Psoas muscle (tissue), 8 donors: Measurements from ENCODE around the gene PACSIN3. TPM values are rescaled to one million over a fixed set of nuclear protein-coding genes. Genes with fewer than 3 reads are reported as not detected.
A peak's percentile ranks its signal among the peaks of the same experiment; 100 is the strongest.

Experiments
- ATAC-seq, 4 donors: fragments of 200-7000 bp; cut with Tn5 transposase; one replicate each; pipeline ENCODE4 v1.9.1; 2020; ENCODE audit warnings: moderate library complexity in 3 of 4, mild to moderate bottlenecking in 2 of 4
- DNase-seq, 2 donors: peaks; one replicate each; pipeline ENCODE4 v3.0.0-alpha.2; 2020
- H3K27ac ChIP-seq: fragments of 200-600 bp; one replicate; pipeline ENCODE4 v1.8.0; 2022
- H3K27me3 ChIP-seq, 3 donors: fragments of 200-600 bp in 1 of 3; one replicate each; pipeline versions ENCODE4 v1.6.1 to v1.8.0; 2013 to 2022; ENCODE audit warnings: low read length in 2 of 3, mild to moderate bottlenecking in 2 of 3, moderate library complexity in 1 of 3; ENCODE audit not compliant: insufficient read depth in 3 of 3
- H3K36me3 ChIP-seq, 2 donors: fragments of 200-600 bp in 1 of 2; one replicate each; pipeline versions ENCODE4 v1.6.1 to v1.8.0; 2013 to 2022; ENCODE audit warnings: low read depth in 1 of 2, mild to moderate bottlenecking in 1 of 2, moderate library complexity in 1 of 2; ENCODE audit not compliant: insufficient read depth in 1 of 2
- H3K4me1 ChIP-seq: fragments of 200-600 bp; one replicate; pipeline ENCODE4 v1.8.0; 2022
- H3K4me3 ChIP-seq: fragments of 200-600 bp; one replicate; pipeline ENCODE4 v1.8.0; 2022; ENCODE audit warnings: mild to moderate bottlenecking
- H3K9me3 ChIP-seq: fragments of 200-600 bp; one replicate; pipeline ENCODE4 v1.8.0; 2022
- WGBS, 3 donors: extraction: QIAGEN DNeasy Blood & Tissue Kit; methylation state at CpG; one replicate each; pipeline versions ENCODE4 v1.1.6 to v1.1.7; 2013; 5-methylcytosine and 5-hydroxymethylcytosine counted together
- intact Hi-C, 2 donors: fragments of 100-400 bp; cut with DNase I; formaldehyde crosslinking; loops; one replicate each; pipeline versions ENCODE4 v1.11.0 to v1.14.2; 2022
- long read RNA-seq, 2 donors: library from polyadenylated mRNA; unstranded; transcript quantifications; one replicate each; pipeline ENCODE4 v2.0.0, GENCODE V29; 2021
- polyA plus RNA-seq, 3 donors: library from polyadenylated mRNA; stranded (reverse); fragments of 200-250 nt; gene quantifications; one replicate each; pipeline ENCODE4 v1.2.3, GENCODE V29; 2013
- total RNA-seq, 4 donors: library from RNA; stranded (reverse); fragmentation: NEBNext Ultra II Directional in 2 of 4; extraction: Animal tissue kit (Norgen Biotek cat#: 25700) in 2 of 4; gene quantifications; one replicate each; pipeline versions ENCODE4 v1.2.1 to v1.2.4, GENCODE V29; 2021 to 2023
- TF ChIP-seq, protein P1 (sequence below): fragments of 200-600 bp; IDR thresholded peaks from one replicate; pipeline ENCODE4 v1.8.0; 2022; ENCODE audit warnings: antibody characterized with exemption
- donor health status: healthy with polysubstance abuse.
- donor health status: DM: no; HTN: no; CAD: no; lungs with moderate emphysema.
- donor health status: Bipolar disorder and iron deficiency.
- donor health status: healthy.
- donor health status: DM: yes; HTN: yes; CAD: no.
- donor health status: DM: no; HTN: no; CAD: no.
- donor health status: DM: no; HTN: no; CAD: no.
- donor health status: DM: yes; HTN: yes; CAD: no.

The PACSIN3 gene
- total RNA-seq (100 to 1,000 TPM; 210 to 430 (median 348) TPM), polyA plus RNA-seq (100 to 1,000 TPM in 2 of 3 donors, 10 to 100 TPM in 1; 90.4 to 303 (median 167) TPM)
- long read RNA-seq, donor 1, transcript PACSIN3-201 (11 exons, 1,843 nt), result major isoform, 156 of 196 reads
- long read RNA-seq, donor 1, transcript PACSIN3-211 (11 exons, 2,009 nt), result minor isoform, 6 of 196 reads
- long read RNA-seq, donor 1, partial matches to known transcripts, result 26 of 196 reads
- long read RNA-seq, donor 1, other reads (novel, unspliced or antisense), result 8 of 196 reads
- long read RNA-seq, donor 2, transcript PACSIN3-201 (11 exons, 1,843 nt), result major isoform, 254 of 685 reads
- long read RNA-seq, donor 2, transcript PACSIN3-211 (11 exons, 2,009 nt), result minor isoform, 6 of 685 reads
- long read RNA-seq, donor 2, partial matches to known transcripts, result 330 of 685 reads
- long read RNA-seq, donor 2, other reads (novel, unspliced or antisense), result 93 of 685 reads

GRCh38 chr11:47186076-47186699 lies at the start of gene PACSIN3:
Gene PACSIN3 (minus strand): TSS chr11:47186434. CDS start chr11:47182727, 3,707 bp downstream.
- Histone ChIP-seq H3K4me3 (peak within 1 kb of the TSS; percentile 93), H3K27ac (peak within 1 kb of the TSS; percentile 95), H3K4me1 (peaks cover 41% of the 10 kb centered on the region), H3K36me3 (peaks cover 0 to 12% of the 10 kb centered on the region in 2 donors), H3K9me3 (no peaks in the 10 kb centered on the region), H3K27me3 (no peaks in the 10 kb centered on the region)
- DNase-seq, result peak; percentile 74 to 83
- peak; percentile 34 to 42 (median 37) for ATAC-seq
- intact Hi-C loops, result loop anchor here in 1 of 2 donors (2.0 to 5.0 kb wide), 2 partner anchors 29 to 61 kb away; partner anchors contain the start of genes ACP2 and DDB2
- 0 to 1% (median 0%) methylated on average over 43 to 80 of the region's 80 CpGs for WGBS, 3 donors
- TF ChIP-seq, protein P1, sequence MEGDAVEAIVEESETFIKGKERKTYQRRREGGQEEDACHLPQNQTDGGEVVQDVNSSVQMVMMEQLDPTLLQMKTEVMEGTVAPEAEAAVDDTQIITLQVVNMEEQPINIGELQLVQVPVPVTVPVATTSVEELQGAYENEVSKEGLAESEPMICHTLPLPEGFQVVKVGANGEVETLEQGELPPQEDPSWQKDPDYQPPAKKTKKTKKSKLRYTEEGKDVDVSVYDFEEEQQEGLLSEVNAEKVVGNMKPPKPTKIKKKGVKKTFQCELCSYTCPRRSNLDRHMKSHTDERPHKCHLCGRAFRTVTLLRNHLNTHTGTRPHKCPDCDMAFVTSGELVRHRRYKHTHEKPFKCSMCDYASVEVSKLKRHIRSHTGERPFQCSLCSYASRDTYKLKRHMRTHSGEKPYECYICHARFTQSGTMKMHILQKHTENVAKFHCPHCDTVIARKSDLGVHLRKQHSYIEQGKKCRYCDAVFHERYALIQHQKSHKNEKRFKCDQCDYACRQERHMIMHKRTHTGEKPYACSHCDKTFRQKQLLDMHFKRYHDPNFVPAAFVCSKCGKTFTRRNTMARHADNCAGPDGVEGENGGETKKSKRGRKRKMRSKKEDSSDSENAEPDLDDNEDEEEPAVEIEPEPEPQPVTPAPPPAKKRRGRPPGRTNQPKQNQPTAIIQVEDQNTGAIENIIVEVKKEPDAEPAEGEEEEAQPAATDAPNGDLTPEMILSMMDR, result peak; percentile 9

DNA sequence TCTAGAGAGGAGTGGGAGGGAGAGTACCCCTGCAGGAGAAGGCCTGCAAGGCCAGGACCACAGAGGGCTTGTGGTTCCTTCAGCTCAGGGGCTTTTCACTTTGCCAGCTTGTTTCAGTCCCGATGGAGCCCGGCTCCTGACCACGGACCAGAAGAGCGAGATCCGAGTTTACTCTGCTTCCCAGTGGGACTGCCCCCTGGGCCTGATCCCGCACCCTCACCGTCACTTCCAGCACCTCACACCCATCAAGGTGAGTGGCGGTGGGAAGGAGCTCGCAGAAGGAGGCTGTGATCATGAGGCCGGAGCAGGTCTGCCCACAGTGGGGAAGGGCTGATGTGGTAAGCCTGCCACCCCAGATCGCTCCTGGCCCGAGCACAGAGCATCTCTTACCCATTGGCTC lies 48.9 kb upstream of the PACSIN3 start:
- H3K9me3 ChIP-seq, result no peaks in the 10 kb centered on the region
- no peaks in the 10 kb centered on the region for H3K27me3 ChIP-seq
- H3K4me1 ChIP-seq, result peaks cover 4% of the 10 kb centered on the region
- 87 to 91% (median 88%) methylated on average over 11 to 12 of the region's 12 CpGs for WGBS, 3 donors
- TF ChIP-seq, protein P1, result no peak
- DNase-seq (no peak), ATAC-seq (no peak)
- intact Hi-C loops, result no loop called here
- H3K27ac ChIP-seq, result no peak overlapping the region
- no peak overlapping the region for H3K4me3 ChIP-seq
- H3K36me3 ChIP-seq, result peaks cover 10 to 53% of the 10 kb centered on the region in 2 donors

- H3K9me3 ChIP-seq, result no peaks in the 10 kb centered on the region
- no peak overlapping the region for H3K27ac ChIP-seq
- peak in 3 of 4 donors; percentile 12 to 39 (median 15) for ATAC-seq
- peaks cover 6 to 50% of the 10 kb centered on the region in 2 donors for H3K36me3 ChIP-seq
- peak in 1 of 2 donors; percentile 57 for DNase-seq
- intact Hi-C loops, result no loop called here
- peaks cover 4% of the 10 kb centered on the region for H3K4me1 ChIP-seq
- 58 to 67% (median 60%) methylated on average over 12 of the region's 12 CpGs for WGBS, 3 donors
- no peaks in the 10 kb centered on the region for H3K27me3 ChIP-seq
- TF ChIP-seq, protein P1, result no peak
- H3K4me3 ChIP-seq, result no peak overlapping the region
Measured at GRCh38 chr11:47234669-47235100, 48.5 kb upstream of the PACSIN3 start.

DNA sequence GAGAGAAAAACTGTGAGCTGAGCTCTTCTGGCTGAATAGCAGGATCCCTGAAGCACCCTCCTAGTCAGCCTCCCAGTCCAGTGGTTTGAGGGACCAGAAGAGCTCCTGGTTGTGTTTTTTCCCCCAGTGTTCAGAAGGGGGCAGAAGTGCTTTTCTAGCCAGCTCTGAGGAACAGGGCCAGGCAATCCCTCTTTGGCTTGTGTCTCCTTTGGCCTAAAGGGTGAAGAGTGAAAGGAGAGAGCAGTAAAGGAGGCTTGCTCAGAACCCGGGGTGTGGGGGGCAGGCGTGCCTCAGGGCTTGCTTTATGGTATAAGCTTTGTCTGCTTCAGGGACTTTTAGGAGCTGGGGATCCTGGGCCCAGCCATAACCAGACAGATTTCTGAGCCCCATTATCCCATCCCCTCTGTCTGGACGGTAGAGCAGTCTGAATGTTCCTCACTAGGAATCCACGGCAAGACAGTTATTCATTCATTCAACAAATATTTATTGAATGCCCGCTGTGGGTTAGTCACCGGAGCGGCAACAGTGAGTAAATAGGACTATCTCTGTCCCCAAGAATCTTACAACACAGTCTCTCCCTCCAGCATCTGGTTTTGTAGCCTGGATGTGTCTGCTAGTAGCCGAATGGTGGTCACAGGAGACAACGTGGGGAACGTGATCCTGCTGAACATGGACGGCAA lies 47.9 kb upstream of the PACSIN3 start:
- no peak overlapping the region for H3K27ac ChIP-seq
- DNase-seq (peak in 1 of 2 donors; percentile 59), ATAC-seq (peak; percentile 21 to 72 (median 68))
- H3K36me3 ChIP-seq, result peaks cover under 1 to 44% of the 10 kb centered on the region in 2 donors
- no peaks in the 10 kb centered on the region for H3K9me3 ChIP-seq
- 49 to 58% (median 53%) methylated on average over 11 of the region's 11 CpGs for WGBS, 3 donors
- intact Hi-C loops, result no loop called here
- H3K27me3 ChIP-seq, result no peaks in the 10 kb centered on the region
- H3K4me1 ChIP-seq, result peaks cover 4% of the 10 kb centered on the region
- TF ChIP-seq, protein P1, result peak; percentile 16
- H3K4me3 ChIP-seq, result no peak overlapping the region
